GM19099 (cell line): Measurements from ENCODE around the gene CIBAR2.

ENCODE experiments used
- POLR2A ChIP-seq: IDR thresholded peaks from 3 replicates; pipeline ENCODE4 v1.6.1; 2011; ENCODE audit warnings: low read depth; ENCODE audit not compliant: insufficient read length; ENCODE audit errors: extremely low read depth

Gene CIBAR2

GRCh38 chr16:85137323-85138072, 25.2 kb upstream of the CIBAR2 start:
- no peak for TF ChIP-seq POLR2A

DNA sequence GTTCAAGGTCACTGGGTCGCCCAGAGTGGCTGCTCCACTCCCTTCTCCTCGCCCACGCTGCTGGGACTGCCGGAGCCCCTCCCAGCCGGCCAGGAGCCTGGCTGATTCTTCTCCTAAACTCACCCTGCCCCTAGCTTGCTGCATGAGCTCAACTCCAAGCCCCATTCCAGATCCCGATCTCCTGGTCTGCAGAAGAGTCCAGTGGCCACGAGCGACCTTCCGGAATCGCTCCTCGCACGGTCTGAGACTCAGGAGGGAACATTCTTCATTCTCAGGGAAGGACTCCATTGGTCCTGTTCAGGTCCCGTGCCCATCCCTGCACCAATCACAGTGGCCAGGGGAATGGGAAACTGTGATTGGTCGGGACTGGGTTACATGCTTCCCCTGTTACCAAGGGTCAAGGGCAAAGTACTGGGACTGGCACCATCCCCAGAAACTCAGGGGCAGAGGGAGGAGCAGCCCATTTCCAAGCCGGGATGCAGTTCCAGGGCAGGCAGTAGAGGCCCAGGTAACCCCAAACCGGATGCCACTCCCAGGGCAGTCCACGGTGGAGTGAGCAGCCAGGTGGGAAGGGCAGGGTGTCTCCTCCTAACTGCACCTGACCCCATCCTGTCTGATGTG, 24.5 kb upstream of the CIBAR2 start:
- TF ChIP-seq POLR2A = no peak

GRCh38 chr16:85136213-85136701, 24.0 kb upstream of the CIBAR2 start:
- no peak for TF ChIP-seq POLR2A

- no peak for TF ChIP-seq POLR2A
These were observed 22.5 kb upstream of the CIBAR2 start for GRCh38 chr16:85134789-85135142.

DNA sequence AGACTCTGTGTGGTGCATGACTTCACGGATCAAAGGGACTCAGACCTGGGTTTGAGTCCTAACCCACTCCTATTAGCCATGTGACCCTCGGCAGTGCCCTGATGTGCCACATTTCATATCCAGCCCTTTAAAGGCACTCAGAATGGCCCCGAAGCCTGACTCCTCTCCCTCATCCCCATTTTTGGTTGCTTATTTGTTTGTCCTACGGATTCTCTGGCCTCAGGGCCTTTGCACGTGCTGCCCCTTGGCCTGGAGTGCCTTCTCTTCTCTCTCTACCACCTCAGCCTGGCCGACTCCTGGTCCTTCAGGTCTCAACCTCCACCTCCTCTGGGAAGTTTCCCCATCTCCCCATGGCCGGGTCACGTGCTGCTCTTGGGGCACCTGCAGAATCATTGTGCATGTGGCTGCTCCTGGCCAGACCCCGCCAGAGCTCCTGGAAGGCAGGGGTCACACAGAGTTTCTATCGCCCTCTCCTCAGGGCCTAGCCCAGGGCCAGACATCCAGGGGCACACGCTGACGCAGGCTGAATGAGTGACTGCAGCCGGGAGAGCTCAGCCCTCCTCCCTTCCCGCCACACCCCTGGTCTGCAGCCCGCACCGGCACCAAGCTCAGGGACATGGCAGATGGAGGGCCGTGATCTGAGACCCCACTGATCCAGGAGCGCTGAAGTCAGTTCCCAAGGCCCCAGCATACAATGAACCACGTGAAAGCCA, 22.0 kb upstream of the CIBAR2 start:
- no peak for TF ChIP-seq POLR2A

DNA sequence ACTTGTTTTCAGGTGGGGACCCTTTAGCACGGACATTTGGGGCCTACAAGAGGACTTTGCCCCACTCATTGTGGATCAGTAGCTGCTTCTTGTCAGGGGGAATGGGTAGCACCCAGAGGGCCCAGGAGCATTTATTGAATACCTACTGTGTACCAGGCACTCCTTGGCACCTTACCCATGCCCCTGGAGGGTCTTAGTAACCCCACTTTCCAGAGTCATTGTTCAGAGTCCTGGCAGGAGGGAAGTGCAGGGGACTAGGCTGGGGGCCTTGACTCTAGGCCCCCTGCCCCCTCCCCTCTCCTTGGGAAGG, 21.0 kb upstream of the CIBAR2 start:
- TF ChIP-seq POLR2A = no peak

DNA sequence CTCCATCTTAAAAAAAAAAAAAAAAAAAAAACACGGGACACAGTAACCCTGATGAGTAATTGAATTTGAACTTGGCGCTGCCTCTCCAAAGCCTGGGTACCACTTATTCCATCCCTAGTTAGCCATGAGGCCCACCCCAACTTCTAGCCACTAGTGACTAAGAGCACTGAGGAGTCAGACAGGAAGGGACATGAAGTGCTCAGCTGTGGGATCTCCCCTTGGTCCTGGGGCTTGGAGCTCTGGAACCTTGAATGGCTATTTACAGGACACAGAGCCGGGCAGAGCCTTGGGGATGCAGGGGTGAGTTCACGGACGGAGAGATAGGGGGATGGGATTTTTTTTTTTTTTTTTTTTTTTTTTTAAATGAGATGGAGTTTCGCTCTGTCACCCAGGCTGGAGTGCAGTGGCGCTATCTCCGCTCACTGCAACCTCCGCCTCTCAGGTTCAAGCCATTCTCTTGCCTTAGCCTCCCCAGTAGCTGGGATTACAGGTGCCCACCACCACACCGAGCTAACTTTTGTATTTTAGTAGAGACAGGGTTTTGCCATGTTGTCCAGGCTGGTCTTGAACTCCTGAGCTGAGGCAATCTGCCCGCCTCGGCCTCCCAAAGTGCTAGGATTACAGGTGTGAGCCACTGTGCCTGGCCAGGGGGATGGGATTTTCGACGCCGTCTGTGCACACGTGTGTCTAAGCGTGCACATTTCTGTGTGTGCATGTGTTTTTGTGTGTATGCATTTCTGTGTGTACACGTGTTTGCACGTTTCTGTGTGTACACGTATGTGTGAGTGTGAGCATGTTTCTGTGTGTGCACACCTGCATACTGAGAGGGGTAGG, 20.4 kb upstream of the CIBAR2 start:
- TF ChIP-seq POLR2A = no peak

- no peak for TF ChIP-seq POLR2A
These were observed 18.4 kb upstream of the CIBAR2 start for GRCh38 chr16:85130705-85131028.

DNA sequence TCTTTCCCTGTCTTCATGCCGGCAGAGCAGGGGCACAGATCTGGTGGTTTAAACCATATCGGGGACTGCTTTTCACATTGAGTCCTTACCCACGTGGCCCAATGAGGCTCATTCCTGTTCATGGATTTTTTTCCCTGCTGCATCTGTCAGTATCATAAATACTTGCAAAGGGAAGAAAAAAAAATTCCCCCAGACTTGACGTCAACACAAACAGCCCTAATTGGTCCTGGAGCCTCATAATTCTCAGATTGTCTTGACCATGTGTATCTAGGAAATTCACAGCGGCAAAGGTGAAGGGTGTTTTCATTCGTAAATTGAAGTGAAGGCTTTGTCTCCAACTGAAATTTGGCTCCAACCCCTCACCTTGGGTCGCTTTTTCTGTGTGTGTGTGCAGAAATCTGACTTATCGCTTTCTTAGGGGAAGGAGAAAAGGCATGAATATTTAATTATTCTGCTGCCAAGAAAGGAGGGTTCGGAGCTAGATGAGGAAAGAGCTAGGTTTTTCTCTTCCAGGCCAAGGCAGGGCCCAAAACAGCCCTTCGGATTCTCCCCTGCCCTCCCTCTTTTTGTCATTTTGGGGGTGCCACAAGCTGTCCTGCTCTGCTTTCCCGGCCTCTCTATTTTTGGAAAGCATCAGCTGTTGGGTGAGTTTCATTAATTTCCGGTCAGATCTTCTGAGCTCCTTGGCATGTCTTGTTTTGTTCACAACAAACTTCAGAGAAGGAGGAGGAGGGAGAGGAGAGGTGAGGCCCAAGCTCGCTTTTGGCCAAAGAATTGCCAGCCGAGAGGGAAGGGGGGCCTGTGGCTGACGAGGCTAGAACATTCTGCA, 17.8 kb upstream of the CIBAR2 start:
- no peak for TF ChIP-seq POLR2A

GRCh38 chr16:85128079-85128837, 16.0 kb upstream of the CIBAR2 start:
- TF ChIP-seq POLR2A = no peak

DNA sequence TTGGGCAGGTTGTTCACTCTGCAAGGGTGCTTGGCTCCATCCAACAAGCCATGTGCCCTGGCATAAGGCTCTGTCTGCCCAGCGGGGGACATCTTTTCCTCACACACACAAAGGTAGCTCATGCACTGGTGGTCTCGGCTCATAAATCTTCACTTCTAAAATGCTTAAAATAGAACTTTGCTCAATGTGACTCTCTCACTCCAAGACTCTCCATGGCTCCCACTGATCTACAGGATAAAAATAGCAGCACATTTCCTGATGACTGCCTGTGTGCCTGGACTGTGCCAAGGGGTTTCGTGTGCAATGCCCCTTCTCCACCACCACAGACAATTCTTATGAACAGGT, 15.1 kb upstream of the CIBAR2 start:
- TF ChIP-seq POLR2A = no peak

GRCh38 chr16:85126705-85127378, 14.6 kb upstream of the CIBAR2 start:
- TF ChIP-seq POLR2A = no peak

GRCh38 chr16:85126394-85126704, 14.1 kb upstream of the CIBAR2 start:
- TF ChIP-seq POLR2A = no peak
